PC-3 (cell line): ENCODE results near the gene ZNF879. TPM values are rescaled to one million over a fixed set of nuclear protein-coding genes. Genes with fewer than 3 reads are reported as not detected.

Experiments used
- ATAC-seq: fragments of 200-7000 bp; cut with Tn5 transposase; 2 replicates; pipeline ENCODE4 v1.9.1; 2020; ENCODE audit warnings: mild to moderate bottlenecking, moderate library complexity
- BruUV-seq: library from RNA; stranded (reverse); fragments of 400-500 nt; replicated peaks from 2 replicates; lab custom pipeline; 2021; lab: Mats Ljungman, UMichigan
- CTCF ChIA-PET: fragments of 300-600 bp; sonication (Branson Sonifier 250); formaldehyde crosslinking; loops from one replicate; lab custom pipeline; 2022; ENCODE audit warnings: antibody characterized with exemption; lab: Charles Lee
- POLR2A ChIA-PET: fragments of 300-600 bp; sonication (Branson Sonifier 250); formaldehyde crosslinking; loops from one replicate; lab custom pipeline; 2022; ENCODE audit warnings: antibody characterized with exemption; ENCODE audit not compliant: unreplicated experiment; lab: Charles Lee
- DNase-seq: peaks from one replicate; pipeline ENCODE4 v3.0.0-alpha.2; 2015
- H2AFZ ChIP-seq: fragments of 300-600 bp; sonication (generic); 2 replicates; pipeline ENCODE4 v1.6.0; 2016; ENCODE audit warnings: antibody characterized with exemption, low read length
- H3F3A ChIP-seq: fragments of 300-600 bp; sonication (generic); one replicate; pipeline ENCODE4 v1.6.0; 2017; ENCODE audit warnings: antibody characterized with exemption, low read length, control low read depth, mild to moderate bottlenecking; ENCODE audit not compliant: unreplicated experiment
- H3K27ac ChIP-seq: fragments of 300-600 bp; sonication (generic); 2 replicates; pipeline ENCODE4 v1.5.1; 2016; ENCODE audit warnings: mild to moderate bottlenecking, low read length
- H3K27me3 ChIP-seq: fragments of 300-600 bp; sonication (generic); 2 replicates; pipeline ENCODE4 v1.6.1; 2016; ENCODE audit warnings: low read length, mixed read lengths
- H3K36me3 ChIP-seq: fragments of 300-600 bp; sonication (generic); 2 replicates; pipeline ENCODE4 v1.6.1; 2016; ENCODE audit warnings: low read depth, mixed run types, low read length, mixed read lengths
- H3K4me1 ChIP-seq: fragments of 300-600 bp; sonication (generic); 2 replicates; pipeline ENCODE4 v1.5.1; 2016; ENCODE audit warnings: low read length; ENCODE audit not compliant: insufficient read depth
- H3K4me2 ChIP-seq: fragments of 300-600 bp; sonication (generic); 2 replicates; pipeline ENCODE4 v1.6.0; 2016; ENCODE audit warnings: low read length
- H3K4me3 ChIP-seq: fragments of 300-600 bp; sonication (generic); 2 replicates; pipeline ENCODE4 v1.5.1; 2016; ENCODE audit warnings: mild to moderate bottlenecking, low read length, mixed read lengths
- H3K79me2 ChIP-seq: fragments of 300-600 bp; sonication (generic); 2 replicates; pipeline ENCODE4 v1.6.1; 2017; ENCODE audit warnings: low read length, mixed read lengths
- H3K9ac ChIP-seq: fragments of 300-600 bp; sonication (generic); 2 replicates; pipeline ENCODE4 v1.6.0; 2016; ENCODE audit warnings: mild to moderate bottlenecking, low read length
- H3K9me2 ChIP-seq: fragments of 300-600 bp; sonication (generic); replicated peaks from 2 replicates; pipeline ENCODE4 v1.6.1; 2016; ENCODE audit warnings: mixed run types, low read length, mixed read lengths
- H3K9me3 ChIP-seq: fragments of 300-600 bp; sonication (generic); 2 replicates; pipeline ENCODE4 v1.6.1; 2016; ENCODE audit warnings: low read length, mixed read lengths
- H4K20me1 ChIP-seq: fragments of 300-600 bp; sonication (generic); 2 replicates; pipeline ENCODE4 v1.6.1; 2016; ENCODE audit warnings: low read length, mixed read lengths
- CTCF ChIP-seq: fragments of 300-600 bp; sonication (generic); conservative IDR thresholded peaks from 2 replicates; pipeline ENCODE4 v1.5.1; 2017; ENCODE audit warnings: antibody characterized with exemption, low read depth, mild to moderate bottlenecking, low read length
- EZH2 ChIP-seq: fragments of 300-600 bp; sonication (generic); IDR thresholded peaks from one replicate; pipeline ENCODE4 v1.6.1; 2017; ENCODE audit warnings: antibody characterized with exemption, mild to moderate bottlenecking, low read length; ENCODE audit not compliant: unreplicated experiment
- EZH2phosphoT487 ChIP-seq: fragments of 300-600 bp; sonication (generic); IDR thresholded peaks from 2 replicates; pipeline ENCODE4 v1.6.1; 2018; ENCODE audit warnings: mild to moderate bottlenecking, antibody characterized with exemption, low read length, borderline replicate concordance
- intact Hi-C: fragments of 100-400 bp; cut with micrococcal nuclease; formaldehyde crosslinking; loops from 2 replicates; pipeline ENCODE4 v1.9.0; 2023
- total RNA-seq: library from RNA; depleted of rRNA; stranded (reverse); fragments of >200 nt; gene quantifications from 2 replicates; pipeline ENCODE4 v1.2.3, GENCODE V29; 2014

Gene ZNF879
- total RNA-seq, 1 experiment from 2014 or later, result not detected

GRCh38 chr5:178993955-178994579 lies 29.5 kb upstream of the ZNF879 start:
- H3F3A ChIP-seq, result no peaks in the 10 kb centered on the region
- CTCF ChIA-PET, result no interaction called here
- H3K36me3 ChIP-seq, result no peaks in the 10 kb centered on the region
- BruUV-seq, result no TSS peak
- no peak for TF ChIP-seq EZH2
- TF ChIP-seq CTCF, result no peak
- no peak for TF ChIP-seq EZH2phosphoT487
- H3K79me2 ChIP-seq, result no peaks in the 10 kb centered on the region
- no peak overlapping the region for H2AFZ ChIP-seq
- no peaks in the 10 kb centered on the region for H4K20me1 ChIP-seq
- no peaks in the 10 kb centered on the region; the same call in 1 of the 2 replicates for H3K9me3 ChIP-seq
- H3K4me3 ChIP-seq, result no peak overlapping the region
- H3K4me2 ChIP-seq, result no peak overlapping the region
- no peak overlapping the region for H3K27ac ChIP-seq
- H3K4me1 ChIP-seq, result no peaks in the 10 kb centered on the region
- intact Hi-C loops, result no loop called here
- H3K27me3 ChIP-seq, result peaks cover 8% of the 10 kb centered on the region; the same call in 1 of the 2 replicates
- no peak for DNase-seq
- H3K9me2 ChIP-seq, result no peaks in the 10 kb centered on the region
- POLR2A ChIA-PET, result no interaction called here
- no peak overlapping the region for H3K9ac ChIP-seq
- no peak for ATAC-seq

- no peaks in the 10 kb centered on the region for H3F3A ChIP-seq
- ChIA-PET CTCF (no interaction called here), POLR2A (no interaction called here)
- no peaks in the 10 kb centered on the region for H3K9me2 ChIP-seq
- ATAC-seq, result no peak
- TF ChIP-seq EZH2 (no peak), CTCF (no peak), EZH2phosphoT487 (no peak)
- H4K20me1 ChIP-seq, result no peaks in the 10 kb centered on the region
- H3K9ac ChIP-seq, result no peak within 1 kb of the TSS
- H3K27ac ChIP-seq, result no peak within 1 kb of the TSS
- peaks cover 8% of the 10 kb centered on the region; the same call in 1 of the 2 replicates for H3K27me3 ChIP-seq
- H3K4me2 ChIP-seq, result no peak within 1 kb of the TSS
- H3K36me3 ChIP-seq, result no peaks in the 10 kb centered on the region
- H2AFZ ChIP-seq, result no peak within 1 kb of the TSS
- no peak within 1 kb of the TSS for H3K4me3 ChIP-seq
- no TSS peak for BruUV-seq
- no peaks in the 10 kb centered on the region for H3K79me2 ChIP-seq
- no peaks in the 10 kb centered on the region; the same call in 1 of the 2 replicates for H3K9me3 ChIP-seq
- H3K4me1 ChIP-seq, result no peaks in the 10 kb centered on the region
- intact Hi-C loops, result no loop called here
- DNase-seq, result no peak
Observed at GRCh38 chr5:178994580-178995340, 28.8 kb upstream of the ZNF879 start, which contains the start of gene GRM6. GRM6 (minus strand) TSS chr5:178995320; CDS start chr5:178994944, 376 bp downstream.

GRCh38 chr5:178995341-178995690 lies 28.3 kb upstream of the ZNF879 start:
- Histone ChIP-seq H3K4me2 (no peak overlapping the region), H3K9me2 (no peaks in the 10 kb centered on the region), H4K20me1 (no peaks in the 10 kb centered on the region), H3F3A (no peaks in the 10 kb centered on the region), H3K9me3 (no peaks in the 10 kb centered on the region; the same call in 1 of the 2 replicates), H3K79me2 (no peaks in the 10 kb centered on the region), H3K4me3 (no peak overlapping the region), H3K9ac (no peak overlapping the region), H3K27ac (no peak overlapping the region), H3K4me1 (no peaks in the 10 kb centered on the region), H3K36me3 (no peaks in the 10 kb centered on the region), H2AFZ (no peak overlapping the region), H3K27me3 (peaks cover 8% of the 10 kb centered on the region; the same call in 1 of the 2 replicates)
- no peak for TF ChIP-seq EZH2phosphoT487
- TF ChIP-seq EZH2, result no peak
- ChIA-PET POLR2A (no interaction called here), CTCF (no interaction called here)
- no TSS peak for BruUV-seq
- intact Hi-C loops, result no loop called here
- DNase-seq, result no peak
- no peak for ATAC-seq
